H1 (cell line): ENCODE data around the gene TMEM106C. TPM values are rescaled to one million over a fixed set of nuclear protein-coding genes. Genes with fewer than 3 reads are reported as not detected.

Source experiments
- CTCF ChIA-PET: fragments of 300-600 bp; sonication (Branson Sonifier 250); formaldehyde crosslinking; loops from one replicate; lab custom pipeline; 2021; ENCODE audit not compliant: partially characterized antibody; lab: Charles Lee
- POLR2A ChIA-PET: fragments of 300-600 bp; sonication (Branson Sonifier 250); formaldehyde crosslinking; loops from one replicate; lab custom pipeline; 2021; ENCODE audit warnings: inconsistent platforms; ENCODE audit not compliant: partially characterized antibody; lab: Charles Lee
- DNase-seq, 2 experiments: peaks; one replicate each; pipeline versions ENCODE4 v3.0.0 to v3.0.0-alpha.2; 2010 to 2022; ENCODE audit warnings: low spot score in 2 of 2, low read depth in 1 of 2, mixed read lengths in 1 of 2
- FAIRE-seq: peaks from 2 replicates; lab custom pipeline; 2011; peaks lifted over from hg19 to GRCh38; lab: Jason Lieb, UNC
- H2AFZ ChIP-seq: 2 replicates; pipeline ENCODE4 v1.8.1; 2012; ENCODE audit warnings: low read length, inconsistent platforms
- H2AK5ac ChIP-seq: 2 replicates; pipeline ENCODE4 v1.6.1; 2013; ENCODE audit warnings: low read depth, low read length
- H2BK120ac ChIP-seq: replicated peaks from 2 replicates; pipeline ENCODE3; 2013; ENCODE audit warnings: low read depth, low read length, inconsistent platforms
- H2BK12ac ChIP-seq: 2 replicates; pipeline ENCODE4 v1.6.1; 2013; ENCODE audit warnings: low read depth, low read length
- H2BK15ac ChIP-seq: 2 replicates; pipeline ENCODE4 v1.6.1; 2013; ENCODE audit warnings: low read length
- H2BK20ac ChIP-seq: 2 replicates; pipeline ENCODE4 v1.6.1; 2013; ENCODE audit warnings: low read length
- H2BK5ac ChIP-seq: 2 replicates; pipeline ENCODE4 v1.6.1; 2013; ENCODE audit warnings: low read depth, low read length
- H3K14ac ChIP-seq: 2 replicates; pipeline ENCODE4 v1.6.1; 2013; ENCODE audit warnings: inconsistent platforms; ENCODE audit not compliant: insufficient read length
- H3K18ac ChIP-seq: 2 replicates; pipeline ENCODE4 v1.6.1; 2013; ENCODE audit warnings: low read length; ENCODE audit errors: extremely low read depth
- H3K23ac ChIP-seq: 2 replicates; pipeline ENCODE4 v1.6.1; 2013; ENCODE audit warnings: inconsistent platforms; ENCODE audit not compliant: insufficient read length
- H3K23me2 ChIP-seq: 2 replicates; pipeline ENCODE4 v1.6.1; 2013; ENCODE audit warnings: low read depth, low read length
- H3K27ac ChIP-seq: 2 replicates; pipeline ENCODE4 v1.6.1; 2011; ENCODE audit warnings: low read depth, low read length, inconsistent platforms
- H3K27me3 ChIP-seq, 4 experiments: replicated peaks in 1 of 4; 1 replicate in 1 of 4; 2 replicates in 3 of 4; pipeline versions ENCODE4 v1.6.1 to v1.8.1; 2011 to 2013; ENCODE audit warnings: low read length in 3 of 4, mild to moderate bottlenecking in 3 of 4, inconsistent platforms in 2 of 4, mixed read lengths in 2 of 4, moderate library complexity in 1 of 4; ENCODE audit not compliant: control insufficient read depth in 3 of 4, insufficient read depth in 3 of 4; ENCODE audit errors: extremely low read depth in 1 of 4
- H3K36me3 ChIP-seq, 4 experiments: 2 replicates each; pipeline versions ENCODE4 v1.6.1 to v1.8.1; 2011 to 2013; ENCODE audit warnings: mild to moderate bottlenecking in 4 of 4, low read length in 3 of 4, moderate library complexity in 2 of 4, control low read depth in 1 of 4, inconsistent platforms in 1 of 4; ENCODE audit not compliant: insufficient read depth in 4 of 4, control insufficient read depth in 2 of 4
- H3K4ac ChIP-seq: replicated peaks from 2 replicates; pipeline ENCODE3; 2013; ENCODE audit warnings: low read length, low read depth, mixed read lengths, inconsistent platforms; ENCODE audit not compliant: insufficient read length
- H3K4me1 ChIP-seq, 4 experiments: replicated peaks in 1 of 4; 1 replicate in 1 of 4; 2 replicates in 3 of 4; pipeline versions ENCODE4 v1.6.1 to v1.8.1; 2011 to 2013; ENCODE audit warnings: low read length in 3 of 4, inconsistent platforms in 2 of 4, mixed read lengths in 1 of 4; ENCODE audit not compliant: insufficient read depth in 4 of 4, control insufficient read depth in 3 of 4
- H3K4me2 ChIP-seq, 2 experiments: 2 replicates each; pipeline versions ENCODE4 v1.6.1 to v1.8.1; 2011 to 2013; ENCODE audit warnings: low read depth in 2 of 2, low read length in 2 of 2, control low read depth in 1 of 2, inconsistent platforms in 1 of 2, mild to moderate bottlenecking in 1 of 2; ENCODE audit not compliant: insufficient read depth in 1 of 2
- H3K4me3 ChIP-seq, 4 experiments: fragments of 200-600, 300-600 bp in 1 of 4; sonication (generic), shearing (Covaris generic), sonication (Bioruptor Twin) in 1 of 4; 2 replicates each; pipeline versions ENCODE4 v1.5.1 to v1.8.1; 2011 to 2016; ENCODE audit warnings: low read length in 4 of 4, low read depth in 3 of 4, control low read depth in 2 of 4, inconsistent platforms in 2 of 4, mild to moderate bottlenecking in 2 of 4, mixed read lengths in 1 of 4, moderate library complexity in 1 of 4; ENCODE audit not compliant: insufficient read depth in 2 of 4; ENCODE audit errors: extremely low read depth in 1 of 4
- H3K56ac ChIP-seq: replicated peaks from 2 replicates; pipeline ENCODE3; 2013; ENCODE audit warnings: low read depth, mild to moderate bottlenecking, mixed read lengths, low read length, inconsistent platforms; ENCODE audit not compliant: insufficient read length
- H3K79me1 ChIP-seq: 2 replicates; pipeline ENCODE4 v1.6.1; 2013; ENCODE audit warnings: low read depth, low read length, control low read depth
- H3K79me2 ChIP-seq, 2 experiments: 2 replicates each; pipeline versions ENCODE4 v1.6.1 to v1.8.1; 2012 to 2013; ENCODE audit warnings: low read length in 2 of 2, mild to moderate bottlenecking in 2 of 2, inconsistent platforms in 1 of 2; ENCODE audit not compliant: insufficient read depth in 2 of 2, control insufficient read depth in 1 of 2
- H3K9ac ChIP-seq, 4 experiments: replicated peaks in 1 of 4; 1 replicate in 1 of 4; 2 replicates in 3 of 4; pipeline versions ENCODE4 v1.6.1 to v1.8.1; 2011 to 2013; ENCODE audit warnings: low read depth in 3 of 4, low read length in 3 of 4, control low read depth in 2 of 4, mild to moderate bottlenecking in 2 of 4, moderate library complexity in 2 of 4, inconsistent platforms in 1 of 4; ENCODE audit errors: extremely low read depth in 1 of 4
- H3K9me3 ChIP-seq, 2 experiments: 2 replicates each; pipeline versions ENCODE4 v1.6.1 to v1.8.1; 2012 to 2013; ENCODE audit warnings: mild to moderate bottlenecking in 2 of 2, moderate library complexity in 2 of 2, control low read depth in 1 of 2, inconsistent platforms in 1 of 2, low read depth in 1 of 2, low read length in 1 of 2, mixed read lengths in 1 of 2; ENCODE audit not compliant: insufficient read depth in 2 of 2
- H4K20me1 ChIP-seq, 2 experiments: replicated peaks in 1 of 2; 2 replicates each; pipeline versions ENCODE3 to v1.8.1; 2011 to 2013; ENCODE audit warnings: inconsistent platforms in 2 of 2, low read length in 2 of 2, mild to moderate bottlenecking in 1 of 2; ENCODE audit not compliant: insufficient read depth in 2 of 2, control insufficient read depth in 1 of 2
- H4K5ac ChIP-seq: 2 replicates; pipeline ENCODE4 v1.6.1; 2013; ENCODE audit warnings: low read length, low read depth, mixed read lengths, inconsistent platforms; ENCODE audit not compliant: insufficient read length
- H4K8ac ChIP-seq: 2 replicates; pipeline ENCODE4 v1.8.0; 2013; ENCODE audit warnings: mild to moderate bottlenecking, moderate library complexity, low read length, inconsistent platforms; ENCODE audit not compliant: insufficient read depth; ENCODE audit errors: extremely low read depth
- H4K91ac ChIP-seq: replicated peaks from 2 replicates; pipeline ENCODE3; 2013; ENCODE audit warnings: low read length, mixed read lengths, inconsistent platforms; ENCODE audit not compliant: insufficient read length
- ASH2L ChIP-seq: fragments of 200-600, 300-600 bp; sonication (generic); IDR thresholded peaks from one replicate; pipeline ENCODE4 v1.7.1; 2017; ENCODE audit warnings: low read length
- CBX8 ChIP-seq: fragments of 300-800, 300-1000 bp; sonication (generic); IDR thresholded peaks from 2 replicates; pipeline ENCODE4 v1.7.1; 2016; ENCODE audit warnings: low read depth, low read length, borderline replicate concordance
- CEBPB ChIP-seq: IDR thresholded peaks from 2 replicates; pipeline ENCODE4 v1.6.1; 2012; ENCODE audit warnings: low read depth, low read length
- E2F6 ChIP-seq: IDR thresholded peaks from 2 replicates; pipeline ENCODE4 v1.6.1; 2012; ENCODE audit warnings: inconsistent platforms
- FOSL1 ChIP-seq: IDR thresholded peaks from 2 replicates; pipeline ENCODE4 v1.6.1; 2011; ENCODE audit warnings: mild to moderate bottlenecking, low read depth, low read length, moderate library complexity; ENCODE audit not compliant: insufficient read depth
- GTF2F1 ChIP-seq: IDR thresholded peaks from 2 replicates; pipeline ENCODE4 v1.6.1; 2012; ENCODE audit warnings: low read depth, low read length, improper control_type of control experiment, borderline replicate concordance
- PHF8 ChIP-seq: fragments of 200-600 bp; sonication (generic); conservative IDR thresholded peaks from 2 replicates; pipeline ENCODE4 v1.7.1; 2012; ENCODE audit warnings: low read depth, mild to moderate bottlenecking, inconsistent platforms, low read length, moderate library complexity
- POLR2A ChIP-seq, 2 experiments: IDR thresholded peaks; 1 replicate in 1 of 2; 2 replicates in 1 of 2; pipeline ENCODE4 v1.6.1; 2011; ENCODE audit warnings: low read depth in 2 of 2, low read length in 2 of 2, mild to moderate bottlenecking in 2 of 2; ENCODE audit errors: control extremely low read depth in 1 of 2
- RBBP5 ChIP-seq: IDR thresholded peaks from 2 replicates; pipeline ENCODE4 v1.7.1; 2012; ENCODE audit warnings: low read depth, mild to moderate bottlenecking, inconsistent platforms, low read length, moderate library complexity, borderline replicate concordance
- RNF2 ChIP-seq: fragments of 200-900, 300-1000 bp; sonication (generic); IDR thresholded peaks from 2 replicates; pipeline ENCODE4 v1.7.1; 2016; ENCODE audit warnings: borderline replicate concordance, low read depth, mild to moderate bottlenecking, antibody characterized with exemption, low read length; ENCODE audit not compliant: poor library complexity, severe bottlenecking; ENCODE audit errors: missing control alignments
- SIN3A ChIP-seq, 2 experiments: IDR thresholded peaks in 1 of 2; conservative IDR thresholded peaks in 1 of 2; 2 replicates each; pipeline ENCODE4 v1.6.1; 2011 to 2012; ENCODE audit warnings: low read length in 2 of 2, improper control_type of control experiment in 1 of 2, low read depth in 1 of 2, mild to moderate bottlenecking in 1 of 2
- SIX5 ChIP-seq: IDR thresholded peaks from 2 replicates; pipeline ENCODE4 v1.6.1; 2011; ENCODE audit warnings: mild to moderate bottlenecking, low read depth, low read length
- WGBS, 2 experiments: shearing (Covaris generic) in 1 of 2; methylation state at CpG; one replicate each; pipeline versions ENCODE4 v1.1.6 to v1.1.7; 2013 to 2015; ENCODE audit warnings: low lambda C conversion rate in 2 of 2, mixed read lengths in 2 of 2, inconsistent platforms in 1 of 2, low coverage in 1 of 2, missing lambda C conversion rate in 1 of 2; ENCODE audit not compliant: insufficient replicate concordance in 2 of 2, insufficient coverage in 1 of 2, insufficient read length in 1 of 2; ENCODE audit errors: extremely low coverage in 1 of 2, missing lambda C conversion rate in 1 of 2; 5-methylcytosine and 5-hydroxymethylcytosine counted together
- polyA plus RNA-seq, 7 experiments: library from polyadenylated mRNA; depleted of rRNA in 3 of 7; stranded (reverse) in 5 of 7; unstranded in 2 of 7; fragments of >200 nt in 5 of 7; fragments of 200-250 nt in 2 of 7; gene quantifications; 1 replicate in 5 of 7; 2 replicates in 1 of 7; 4 replicates in 1 of 7; pipeline versions ENCODE4 v1.2.1 to v1.2.3, GENCODE V29; 2011 to 2013; ENCODE audit warnings: missing spikeins in 2 of 7, mixed read lengths in 2 of 7
- total RNA-seq: library from RNA; stranded (reverse); fragmentation: NEBNext Ultra II Directional; extraction: Animal tissue kit (Norgen Biotek cat#: 25700); gene quantifications from 2 replicates; pipeline ENCODE4 v1.2.1, GENCODE V29; 2021

Gene TMEM106C
- total and polyA plus RNA-seq, 2 of the 8 experiments (the other 6 are each of a cell fraction or from before 2014, with no cell fraction given) = 36.6 to 45.3 TPM

GRCh38 chr12:47987411-47988072 is 24.1 kb downstream of the TMEM106C start:
- Histone ChIP-seq H2BK20ac (no peak overlapping the region), H3K79me1 (no peaks in the 10 kb centered on the region), H3K4ac (peak overlapping the region; percentile 86), H3K56ac (no peak overlapping the region), H3K27ac (no peak overlapping the region), H3K23me2 (no peaks in the 10 kb centered on the region; the same call in 1 of the 2 replicates), H3K79me2 (no peaks in the 10 kb centered on the region), H4K91ac (peak overlapping the region; percentile 22), H2BK12ac (peak overlapping the region; percentile 68; the same call in 1 of the 2 replicates), H2BK5ac (no peak overlapping the region), H2AFZ (no peak overlapping the region), H4K8ac (no peak overlapping the region), H3K36me3 (no peaks in the 10 kb centered on the region), H3K9ac (no peak overlapping the region), H3K9me3 (no peaks in the 10 kb centered on the region), H3K4me1 (peaks cover 0 to 7% (median 3%) of the 10 kb centered on the region in 4 experiments; a peak in 4 of 7 replicates), H2AK5ac (no peak overlapping the region), H3K4me3 (no peak overlapping the region), H4K20me1 (peaks cover 0 to 2% of the 10 kb centered on the region in 2 experiments), H4K5ac (no peak overlapping the region), H3K27me3 (peaks cover 0 to 9% (median 2%) of the 10 kb centered on the region in 4 experiments; a peak in 3 of 7 replicates), H3K18ac (no peak overlapping the region), H3K23ac (no peak overlapping the region), H3K14ac (no peak overlapping the region), H3K4me2 (no peak overlapping the region), H2BK15ac (0 out of 2 replicates have a peak overlapping the region, but pooled peaks have one; percentile 10), H2BK120ac (no peak overlapping the region)
- ChIA-PET POLR2A (no interaction called here), CTCF (interaction anchor here (1.1 to 1.5 kb wide), 2 partner anchors 24 to 41 kb away, joined by 3 to 9 read pairs; partner anchors contain the start of gene TMEM106C)
- WGBS, 2 experiments = 91% methylated on average over 14 of the region's 14 CpGs; no CpG with 5 or more reads in 1 of the 2 experiments
- DNase-seq (no peak), FAIRE-seq (no peak)
- no peak for TF ChIP-seq SIN3A (conservative IDR thresholded peaks at IDR 0.05 in 1 of 2, IDR thresholded peaks at IDR 0.05 in 1 of 2; ENCODE audit: low read depth in 1 of 2, low read length in 2 of 2)
- no peak for TF ChIP-seq SIX5
- TF ChIP-seq CBX8 = no peak
- TF ChIP-seq E2F6 = no peak
- no peak for TF ChIP-seq ASH2L
- no peak for TF ChIP-seq GTF2F1
- TF ChIP-seq RBBP5 = no peak
- TF ChIP-seq POLR2A (IDR thresholded peaks at IDR 0.05; ENCODE audit: control extremely low read depth in 1 of 2, low read depth in 2 of 2, low read length in 2 of 2) = no peak
- TF ChIP-seq PHF8 = no peak
- no peak for TF ChIP-seq RNF2
- no peak for TF ChIP-seq FOSL1
- no peak for TF ChIP-seq CEBPB
